Spleen (tissue), 7 donors: Measurements from ENCODE around the gene TDRD9.

Experiments
- CTCF ChIP-seq, 11 experiments: fragments of 200-600 bp in 7 of 11; fragments of 450-650 bp in 4 of 11; sonication (generic) in 4 of 11; IDR thresholded peaks in 8 of 11; conservative IDR thresholded peaks in 3 of 11; 1 replicate in 7 of 11; 2 replicates in 4 of 11; pipeline versions ENCODE4 v1.4.0 to v1.8.0; 2016 to 2021; ENCODE audit warnings: antibody characterized with exemption in 11 of 11, inconsistent platforms in 4 of 11, mild to moderate bottlenecking in 1 of 11
- POLR2A ChIP-seq, 3 donors: fragments of 450-650 bp; IDR thresholded peaks; one replicate each; pipeline ENCODE4 v1.5.1; 2017; ENCODE audit warnings: antibody characterized with exemption in 3 of 3, mild to moderate bottlenecking in 1 of 3
- donor health status: DM: no; HTN: no; CAD: no; lungs with moderate emphysema.
- donor health status: DM: no; HTN: no; CAD: no.
- donor health status: DM: no; HTN: no; CAD: no.

DNA sequence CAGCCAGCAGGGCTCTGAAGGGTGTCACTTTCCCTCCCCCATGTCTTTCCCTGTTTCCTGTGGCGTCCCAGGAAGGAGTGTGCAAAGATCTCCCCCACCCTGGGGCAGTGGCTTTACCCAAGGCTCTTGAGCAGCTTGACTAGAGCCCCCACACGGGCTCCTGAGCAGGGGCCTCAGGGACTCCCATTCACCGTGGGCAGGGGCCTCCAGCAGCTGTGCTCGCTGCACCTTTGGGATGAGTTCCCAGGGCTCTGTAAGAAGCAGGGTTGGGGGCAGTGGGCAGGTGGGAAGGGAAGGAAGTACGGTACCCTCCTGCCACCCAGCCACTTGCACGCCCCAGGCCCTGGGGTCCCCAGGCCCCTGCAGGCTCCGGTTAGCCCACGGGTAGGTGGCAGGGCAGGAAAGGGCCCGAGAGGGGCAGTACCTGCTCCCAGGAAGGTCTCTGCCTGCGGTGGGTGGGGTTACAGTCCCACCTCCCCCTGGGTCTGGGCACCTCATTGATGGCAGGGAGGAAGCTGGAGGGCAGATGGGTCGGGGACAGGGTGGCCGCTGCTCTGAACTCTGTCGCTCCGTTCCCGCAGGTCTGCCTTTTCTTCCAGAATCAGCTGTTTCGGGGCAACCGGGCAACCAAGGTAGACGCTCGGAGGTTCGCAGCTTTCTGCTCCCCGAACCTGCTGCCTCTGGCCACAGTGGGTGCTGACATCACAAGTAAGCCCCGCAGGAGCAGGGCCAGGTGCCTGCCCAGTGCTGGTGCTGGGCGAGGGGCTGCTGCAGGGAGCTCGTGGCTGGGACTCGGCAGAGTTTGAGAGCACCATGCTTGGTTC lies 170.2 kb downstream of the TDRD9 start:
- TF ChIP-seq CTCF (IDR thresholded peaks at IDR 0.05 in 8 of 11, conservative IDR thresholded peaks at IDR 0.05 in 3 of 11) (no peak), POLR2A (IDR thresholded peaks at IDR 0.05) (no peak)
